ENCODE data around the gene TMCC3. TPM values are rescaled to one million over a fixed set of nuclear protein-coding genes. Genes with fewer than 3 reads are reported as not detected.

Gene TMCC3
- total RNA-seq, 2 experiments from 2014 or later, result 0.11 to 0.25 TPM

DNA sequence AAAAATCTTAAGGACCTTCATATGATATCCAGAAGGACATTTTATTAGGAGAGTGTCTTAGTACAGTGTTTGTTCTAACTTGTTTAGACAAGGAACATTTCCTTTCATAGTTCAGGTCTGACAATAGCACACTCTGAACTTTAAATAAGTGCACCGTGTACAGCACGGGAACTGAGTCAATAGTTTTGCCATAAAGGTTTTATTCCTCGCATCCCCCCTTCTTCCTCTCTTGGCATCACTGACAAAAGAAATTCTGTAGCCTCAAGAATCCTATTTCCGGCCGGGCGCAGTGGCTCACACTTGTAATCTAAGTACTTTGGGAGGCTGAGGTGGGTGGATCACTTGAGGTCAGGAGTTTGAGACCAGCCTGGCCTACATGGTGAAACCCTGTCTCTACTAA lies 58.3 kb downstream of the TMCC3 start:
- ATAC-seq, result no peak
- ChIA-PET CTCF (no interaction called here), POLR2A (no interaction called here)
- Mint-ChIP-seq H3K4me1 (ENCODE audit: low read depth) (no peaks in the 10 kb centered on the region), H3K27me3 (no peaks in the 10 kb centered on the region), H3K4me3 (no peak overlapping the region), H3K36me3 (ENCODE audit: low read depth) (no peaks in the 10 kb centered on the region), H3K9me3 (no peaks in the 10 kb centered on the region), H3K27ac (no peak overlapping the region)
- TF ChIP-seq, protein P1, sequence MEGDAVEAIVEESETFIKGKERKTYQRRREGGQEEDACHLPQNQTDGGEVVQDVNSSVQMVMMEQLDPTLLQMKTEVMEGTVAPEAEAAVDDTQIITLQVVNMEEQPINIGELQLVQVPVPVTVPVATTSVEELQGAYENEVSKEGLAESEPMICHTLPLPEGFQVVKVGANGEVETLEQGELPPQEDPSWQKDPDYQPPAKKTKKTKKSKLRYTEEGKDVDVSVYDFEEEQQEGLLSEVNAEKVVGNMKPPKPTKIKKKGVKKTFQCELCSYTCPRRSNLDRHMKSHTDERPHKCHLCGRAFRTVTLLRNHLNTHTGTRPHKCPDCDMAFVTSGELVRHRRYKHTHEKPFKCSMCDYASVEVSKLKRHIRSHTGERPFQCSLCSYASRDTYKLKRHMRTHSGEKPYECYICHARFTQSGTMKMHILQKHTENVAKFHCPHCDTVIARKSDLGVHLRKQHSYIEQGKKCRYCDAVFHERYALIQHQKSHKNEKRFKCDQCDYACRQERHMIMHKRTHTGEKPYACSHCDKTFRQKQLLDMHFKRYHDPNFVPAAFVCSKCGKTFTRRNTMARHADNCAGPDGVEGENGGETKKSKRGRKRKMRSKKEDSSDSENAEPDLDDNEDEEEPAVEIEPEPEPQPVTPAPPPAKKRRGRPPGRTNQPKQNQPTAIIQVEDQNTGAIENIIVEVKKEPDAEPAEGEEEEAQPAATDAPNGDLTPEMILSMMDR (IDR thresholded peaks at IDR 0.05), result no peak
- no peak for DNase-seq
- intact Hi-C loops (cut with micrococcal nuclease), result no loop called here

DNA sequence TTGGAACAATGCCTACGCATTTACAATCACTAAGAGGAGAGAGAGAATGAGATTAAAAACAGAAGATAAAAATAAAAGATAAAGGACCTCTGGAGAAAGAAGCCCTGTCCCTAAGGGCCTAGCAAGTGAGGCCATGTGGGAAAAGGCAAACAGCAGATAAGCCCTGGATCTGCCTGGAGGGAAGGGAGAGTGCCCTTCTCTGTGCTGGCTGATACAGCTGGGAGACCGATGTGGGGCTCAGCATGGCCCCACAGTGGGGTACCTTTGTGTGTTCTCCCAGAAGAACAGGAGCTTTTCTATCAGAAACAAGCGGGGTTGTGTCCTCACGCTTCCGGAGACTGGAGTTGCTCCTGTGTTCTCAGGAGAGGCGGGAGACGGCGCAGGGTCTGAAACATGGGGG lies 59.9 kb downstream of the TMCC3 start:
- ChIA-PET POLR2A (no interaction called here), CTCF (no interaction called here)
- TF ChIP-seq, protein P1 (IDR thresholded peaks at IDR 0.05), result no peak
- no peak for DNase-seq
- H3K36me3 Mint-ChIP-seq (ENCODE audit: low read depth), result no peaks in the 10 kb centered on the region
- intact Hi-C loops (cut with micrococcal nuclease), result no loop called here
- no peaks in the 10 kb centered on the region for H3K9me3 Mint-ChIP-seq
- ATAC-seq, result no peak
- no peaks in the 10 kb centered on the region for H3K27me3 Mint-ChIP-seq
- no peak overlapping the region for H3K27ac Mint-ChIP-seq
- H3K4me3 Mint-ChIP-seq, result no peak overlapping the region
- no peaks in the 10 kb centered on the region for H3K4me1 Mint-ChIP-seq (ENCODE audit: low read depth)

DNA sequence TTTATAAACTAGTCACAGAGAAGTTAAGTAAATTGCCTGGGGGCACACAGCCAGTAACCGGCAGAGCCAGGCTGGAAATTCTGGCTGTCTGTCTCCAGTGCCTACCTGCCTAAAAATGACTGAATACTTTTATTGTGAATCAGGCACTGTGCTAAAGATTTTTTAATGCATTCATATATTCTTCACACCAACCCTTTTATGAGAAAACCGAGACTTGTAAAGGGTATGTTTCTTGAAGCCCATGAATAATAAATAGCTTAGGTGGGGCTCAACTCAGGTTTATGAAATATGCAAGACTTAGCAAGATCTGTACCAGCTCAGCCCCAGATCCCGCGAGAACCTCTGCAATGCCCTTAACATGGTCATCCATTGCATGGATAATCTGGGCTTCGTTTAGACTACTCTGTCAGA lies 60.8 kb downstream of the TMCC3 start:
- TF ChIP-seq, protein P1 (IDR thresholded peaks at IDR 0.05), result no peak
- no peaks in the 10 kb centered on the region for H3K36me3 Mint-ChIP-seq (ENCODE audit: low read depth)
- no peaks in the 10 kb centered on the region for H3K9me3 Mint-ChIP-seq
- H3K4me1 Mint-ChIP-seq (ENCODE audit: low read depth), result no peaks in the 10 kb centered on the region
- no peaks in the 10 kb centered on the region for H3K27me3 Mint-ChIP-seq
- intact Hi-C loops (cut with micrococcal nuclease), result no loop called here
- DNase-seq (no peak), ATAC-seq (no peak)
- ChIA-PET CTCF (no interaction called here), POLR2A (no interaction called here)
- no peak overlapping the region for H3K27ac Mint-ChIP-seq
- no peak overlapping the region for H3K4me3 Mint-ChIP-seq

DNA sequence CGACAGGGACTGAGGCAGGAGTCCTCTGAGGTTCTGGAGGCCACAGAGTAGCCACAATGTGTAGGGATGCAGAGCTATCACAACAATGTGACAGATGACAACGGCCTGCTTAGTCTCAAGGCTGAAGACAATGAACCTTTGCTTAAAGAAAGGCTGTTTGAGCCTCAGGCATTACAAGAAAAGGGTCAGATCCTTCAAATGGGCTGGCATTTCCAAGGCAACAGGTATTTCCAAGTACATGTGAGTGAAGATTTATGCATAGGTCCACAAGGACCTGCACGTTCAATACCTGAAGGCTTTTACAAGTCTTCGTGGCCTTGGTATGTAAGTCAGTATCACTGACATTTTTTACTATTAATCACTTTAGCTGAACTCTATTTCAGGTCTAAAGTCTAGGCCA lies 62.0 kb downstream of the TMCC3 start:
- Mint-ChIP-seq H3K4me1 (ENCODE audit: low read depth) (no peaks in the 10 kb centered on the region), H3K36me3 (ENCODE audit: low read depth) (no peaks in the 10 kb centered on the region), H3K27me3 (no peaks in the 10 kb centered on the region), H3K4me3 (no peak overlapping the region), H3K27ac (no peak overlapping the region), H3K9me3 (no peaks in the 10 kb centered on the region)
- ChIA-PET POLR2A (interaction anchor here (0.8 kb wide), 1 partner anchor 20 kb away, joined by 4 read pairs; no protein-coding TSS in a partner anchor), CTCF (interaction anchor here (0.9 kb wide), 1 partner anchor 11 kb away, joined by 3 read pairs; no protein-coding TSS in a partner anchor)
- no peak for ATAC-seq
- no peak for DNase-seq
- TF ChIP-seq, protein P1 (IDR thresholded peaks at IDR 0.05), result no peak
- intact Hi-C loops (cut with micrococcal nuclease), result no loop called here

DNA sequence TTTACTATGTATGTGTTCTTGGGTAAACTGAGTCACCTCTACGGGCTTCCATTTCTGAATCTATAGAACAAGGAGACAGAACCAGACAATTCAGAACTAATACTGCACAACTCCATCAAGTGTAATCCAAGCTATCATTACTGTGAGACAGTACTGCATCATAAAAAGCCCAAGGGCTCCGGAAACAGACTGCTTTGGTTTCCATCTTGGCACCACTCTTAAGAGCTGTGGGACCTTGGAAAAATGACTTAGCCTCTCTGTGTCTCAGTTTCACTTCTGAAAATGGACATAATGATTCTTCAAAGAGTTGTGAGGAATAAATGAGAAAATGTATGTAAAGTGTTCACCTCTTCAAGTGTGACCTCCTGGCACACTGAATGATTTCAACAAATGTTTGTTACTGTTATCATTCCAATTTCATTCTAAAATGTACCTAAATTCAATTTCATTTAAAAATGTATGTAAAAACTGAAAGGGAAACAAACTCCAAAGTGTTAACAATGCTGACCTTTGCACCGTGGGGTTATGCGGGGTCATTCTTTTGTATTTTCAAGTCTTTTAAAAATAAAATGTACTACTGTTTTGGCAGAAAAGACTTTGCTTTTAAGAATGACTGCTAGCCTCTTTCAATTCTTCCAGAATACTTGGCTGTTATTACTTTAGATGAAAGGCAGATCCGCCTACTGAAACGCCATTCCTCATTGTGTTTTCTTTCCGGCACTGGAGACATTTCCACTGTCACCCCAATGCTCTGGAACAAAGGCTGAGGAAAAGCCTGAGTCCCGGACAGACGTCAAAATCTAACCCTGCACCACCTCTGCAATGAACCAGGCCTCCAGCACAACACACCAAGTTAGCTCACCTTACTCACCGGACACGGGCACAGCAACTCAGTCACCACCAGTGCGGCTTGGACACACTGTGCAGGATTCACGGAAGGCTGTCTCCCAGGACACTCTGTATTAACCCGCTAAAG lies 62.8 kb downstream of the TMCC3 start:
- TF ChIP-seq, protein P1 (IDR thresholded peaks at IDR 0.05), result no peak
- Mint-ChIP-seq H3K4me3 (no peak overlapping the region), H3K9me3 (no peaks in the 10 kb centered on the region), H3K36me3 (ENCODE audit: low read depth) (no peaks in the 10 kb centered on the region), H3K27me3 (no peaks in the 10 kb centered on the region), H3K4me1 (ENCODE audit: low read depth) (no peaks in the 10 kb centered on the region), H3K27ac (no peak overlapping the region)
- POLR2A ChIA-PET, result interaction anchor here (0.8 kb wide), 1 partner anchor 20 kb away, joined by 4 read pairs; no protein-coding TSS in a partner anchor
- CTCF ChIA-PET, result no interaction called here
- no peak for ATAC-seq
- intact Hi-C loops (cut with micrococcal nuclease), result no loop called here
- no peak for DNase-seq
